Thyroid gland (tissue), 4 donors: Measurements from ENCODE around the gene ARL13A. TPM values are rescaled to one million over a fixed set of nuclear protein-coding genes. Genes with fewer than 3 reads are reported as not detected.

Source experiments
- DNase-seq, 2 donors: peaks; one replicate each; pipeline ENCODE4 v3.0.0-alpha.2; 2019
- H3K27ac ChIP-seq, 3 donors: fragments of 200-600 bp; sonication (generic); 1 replicate in 2 of 3; 2 replicates in 1 of 3; pipeline ENCODE4 v1.5.1; 2016 to 2019; ENCODE audit warnings: mild to moderate bottlenecking in 1 of 3, moderate library complexity in 1 of 3
- H3K27me3 ChIP-seq: fragments of 200-600 bp; sonication (generic); one replicate; pipeline ENCODE4 v1.5.1; 2019
- H3K36me3 ChIP-seq, 2 donors: fragments of 200-600 bp; sonication (generic); one replicate each; pipeline ENCODE4 v1.5.1; 2016 to 2019
- H3K4me1 ChIP-seq, 2 donors: fragments of 200-600 bp; sonication (generic); one replicate each; pipeline ENCODE4 v1.5.1; 2017 to 2019
- H3K4me3 ChIP-seq, 3 donors: fragments of 200-600 bp; sonication (generic); replicated peaks in 1 of 3; 1 replicate in 2 of 3; 2 replicates in 1 of 3; pipeline ENCODE4 v1.5.1; 2016; ENCODE audit warnings: mild to moderate bottlenecking in 1 of 3
- H3K9me3 ChIP-seq: fragments of 200-600 bp; sonication (generic); one replicate; pipeline ENCODE4 v1.5.1; 2017
- CTCF ChIP-seq, 6 experiments: fragments of 200-600 bp in 3 of 6; fragments of 450-650 bp in 3 of 6; sonication (generic) in 3 of 6; IDR thresholded peaks; one replicate each; pipeline ENCODE4 v1.5.1; 2016 to 2019; ENCODE audit warnings: antibody characterized with exemption in 6 of 6, mild to moderate bottlenecking in 2 of 6, inconsistent platforms in 1 of 6, moderate library complexity in 1 of 6
- POLR2A ChIP-seq, 2 donors: fragments of 450-650 bp; IDR thresholded peaks; one replicate each; pipeline ENCODE4 v1.6.1; 2017; ENCODE audit warnings: antibody characterized with exemption in 2 of 2, mild to moderate bottlenecking in 2 of 2, moderate library complexity in 1 of 2
- WGBS, 2 donors: methylation state at CpG; one replicate each; pipeline ENCODE4 v1.1.5; 2017; 5-methylcytosine and 5-hydroxymethylcytosine counted together
- intact Hi-C: fragments of 100-400 bp; cut with DNase I; formaldehyde crosslinking; loops from one replicate; pipeline ENCODE4 v1.15.1; 2023
- total RNA-seq, 4 donors: library from RNA; depleted of rRNA; stranded (reverse); fragments of >200 nt; gene quantifications; one replicate each; pipeline ENCODE4 v1.2.3, GENCODE V29; 2016

The ARL13A gene
- total RNA-seq, 4 donors from 2014 or later: not detected

- no peak for DNase-seq
- H3K9me3 ChIP-seq: no peaks in the 10 kb centered on the region
- H3K4me3 ChIP-seq: no peak overlapping the region
- intact Hi-C loops: no loop called here
- H3K27ac ChIP-seq: no peak overlapping the region
- WGBS, 2 donors: 93 to 95% methylated on average over 4 of the region's 4 CpGs
- H3K4me1 ChIP-seq: no peaks in the 10 kb centered on the region
- no peaks in the 10 kb centered on the region for H3K27me3 ChIP-seq
- TF ChIP-seq POLR2A (IDR thresholded peaks at IDR 0.05): no peak
- no peak for TF ChIP-seq CTCF (IDR thresholded peaks at IDR 0.05)
- no peaks in the 10 kb centered on the region for H3K36me3 ChIP-seq
Observed at GRCh38 chrX:100931218-100931924, 38.1 kb upstream of the ARL13A start.

GRCh38 chrX:100931925-100932285 lies 37.6 kb upstream of the ARL13A start:
- no peak overlapping the region for H3K27ac ChIP-seq
- H3K4me1 ChIP-seq: no peaks in the 10 kb centered on the region
- WGBS, 2 donors: 93 to 97% methylated on average over 3 of the region's 3 CpGs
- no peaks in the 10 kb centered on the region for H3K27me3 ChIP-seq
- no peaks in the 10 kb centered on the region for H3K9me3 ChIP-seq
- H3K36me3 ChIP-seq: no peaks in the 10 kb centered on the region
- TF ChIP-seq POLR2A (IDR thresholded peaks at IDR 0.05) (no peak), CTCF (IDR thresholded peaks at IDR 0.05) (no peak)
- DNase-seq: no peak
- intact Hi-C loops: no loop called here
- H3K4me3 ChIP-seq: no peak overlapping the region

- Histone ChIP-seq H3K36me3 (no peaks in the 10 kb centered on the region), H3K4me1 (no peaks in the 10 kb centered on the region), H3K4me3 (no peak overlapping the region), H3K9me3 (no peaks in the 10 kb centered on the region), H3K27me3 (no peaks in the 10 kb centered on the region), H3K27ac (no peak overlapping the region)
- no peak for DNase-seq
- no peak for TF ChIP-seq CTCF (IDR thresholded peaks at IDR 0.05)
- no peak for TF ChIP-seq POLR2A (IDR thresholded peaks at IDR 0.05)
- intact Hi-C loops: no loop called here
- 67 to 90% methylated on average over 1 to 2 of the region's 2 CpGs for WGBS, 2 donors
Observed at GRCh38 chrX:100935767-100936166, 33.7 kb upstream of the ARL13A start.

GRCh38 chrX:100939333-100939732 lies 30.2 kb upstream of the ARL13A start:
- WGBS, 2 donors: 57 to 62% methylated on average over 4 of the region's 4 CpGs
- no peaks in the 10 kb centered on the region for H3K4me1 ChIP-seq
- no peaks in the 10 kb centered on the region for H3K27me3 ChIP-seq
- H3K9me3 ChIP-seq: no peaks in the 10 kb centered on the region
- intact Hi-C loops: no loop called here
- no peak overlapping the region for H3K27ac ChIP-seq
- TF ChIP-seq CTCF (IDR thresholded peaks at IDR 0.05) (no peak), POLR2A (IDR thresholded peaks at IDR 0.05) (no peak)
- H3K36me3 ChIP-seq: no peaks in the 10 kb centered on the region
- no peak overlapping the region for H3K4me3 ChIP-seq
- DNase-seq: no peak

GRCh38 chrX:100944601-100945000 lies 24.9 kb upstream of the ARL13A start:
- no peak for DNase-seq
- H3K27ac ChIP-seq: no peak overlapping the region
- no peaks in the 10 kb centered on the region for H3K36me3 ChIP-seq
- 90% methylated on average over 3 of the region's 3 CpGs; no CpG with 5 or more reads in 1 of the 2 donors for WGBS, 2 donors
- no peaks in the 10 kb centered on the region for H3K4me1 ChIP-seq
- intact Hi-C loops: no loop called here
- H3K9me3 ChIP-seq: no peaks in the 10 kb centered on the region
- TF ChIP-seq POLR2A (IDR thresholded peaks at IDR 0.05): no peak
- TF ChIP-seq CTCF (IDR thresholded peaks at IDR 0.05): no peak
- H3K4me3 ChIP-seq: no peak overlapping the region
- no peaks in the 10 kb centered on the region for H3K27me3 ChIP-seq
